ENCODE data around the gene WDFY1.

DNA sequence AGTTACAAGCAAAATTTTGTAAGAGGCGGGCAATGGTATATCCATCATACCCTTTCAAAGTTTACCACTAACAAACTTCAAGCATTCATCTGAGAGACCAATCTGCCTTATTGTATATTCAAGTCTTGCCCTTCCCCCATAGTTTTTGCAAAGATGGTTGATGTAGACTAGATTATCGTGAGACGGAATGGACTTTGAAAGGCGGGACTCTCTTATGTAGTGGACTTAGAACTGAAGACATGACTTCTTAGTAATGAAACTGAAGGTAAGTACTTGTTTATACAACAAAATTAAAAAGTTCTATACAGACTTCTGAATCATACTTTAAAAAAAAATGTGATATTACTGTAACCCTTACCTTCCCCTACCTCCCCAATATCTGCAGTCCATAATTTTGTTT lies 118.1 kb downstream of the WDFY1 start:
- TF ChIP-seq, protein P1, sequence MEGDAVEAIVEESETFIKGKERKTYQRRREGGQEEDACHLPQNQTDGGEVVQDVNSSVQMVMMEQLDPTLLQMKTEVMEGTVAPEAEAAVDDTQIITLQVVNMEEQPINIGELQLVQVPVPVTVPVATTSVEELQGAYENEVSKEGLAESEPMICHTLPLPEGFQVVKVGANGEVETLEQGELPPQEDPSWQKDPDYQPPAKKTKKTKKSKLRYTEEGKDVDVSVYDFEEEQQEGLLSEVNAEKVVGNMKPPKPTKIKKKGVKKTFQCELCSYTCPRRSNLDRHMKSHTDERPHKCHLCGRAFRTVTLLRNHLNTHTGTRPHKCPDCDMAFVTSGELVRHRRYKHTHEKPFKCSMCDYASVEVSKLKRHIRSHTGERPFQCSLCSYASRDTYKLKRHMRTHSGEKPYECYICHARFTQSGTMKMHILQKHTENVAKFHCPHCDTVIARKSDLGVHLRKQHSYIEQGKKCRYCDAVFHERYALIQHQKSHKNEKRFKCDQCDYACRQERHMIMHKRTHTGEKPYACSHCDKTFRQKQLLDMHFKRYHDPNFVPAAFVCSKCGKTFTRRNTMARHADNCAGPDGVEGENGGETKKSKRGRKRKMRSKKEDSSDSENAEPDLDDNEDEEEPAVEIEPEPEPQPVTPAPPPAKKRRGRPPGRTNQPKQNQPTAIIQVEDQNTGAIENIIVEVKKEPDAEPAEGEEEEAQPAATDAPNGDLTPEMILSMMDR (IDR thresholded peaks at IDR 0.05), result no peak
- TF ChIP-seq POLR2A (IDR thresholded peaks at IDR 0.05), result no peak
